Activated B cell treated with CpG ODN at 0.5 μM for 24 hours (primary cell): ENCODE measurements around the gene SLC24A5. TPM values are rescaled to one million over a fixed set of nuclear protein-coding genes. Genes with fewer than 3 reads are reported as not detected.

Experiments
- ATAC-seq: fragments of 200-7000 bp; cut with Tn5 transposase; one replicate; pipeline ENCODE4 v1.10.0; 2021; ENCODE audit warnings: low read depth, mild to moderate bottlenecking, moderate library complexity
- CTCF ChIA-PET: fragments of 350-600 bp; sonication (Branson Sonifier 250); formaldehyde crosslinking; loops from one replicate; lab custom pipeline; 2021; ENCODE audit warnings: antibody characterized with exemption; lab: Charles Lee
- POLR2A ChIA-PET: fragments of 350-600 bp; sonication (Branson Sonifier 250); formaldehyde crosslinking; loops from one replicate; lab custom pipeline; 2021; ENCODE audit warnings: antibody characterized with exemption; lab: Charles Lee
- DNase-seq: peaks from one replicate; pipeline ENCODE4 v3.0.0; 2022
- H3K27ac Mint-ChIP-seq: one replicate; pipeline ENCODE4 v1.8.0; 2020; ENCODE audit warnings: mixed read lengths
- H3K27me3 Mint-ChIP-seq: one replicate; pipeline ENCODE4 v1.8.0; 2021; ENCODE audit warnings: mixed read lengths
- H3K36me3 Mint-ChIP-seq: one replicate; pipeline ENCODE4 v1.8.0; 2021; ENCODE audit warnings: low read depth, mixed read lengths
- H3K4me1 Mint-ChIP-seq: one replicate; pipeline ENCODE4 v1.8.0; 2021; ENCODE audit warnings: mixed read lengths
- H3K4me3 Mint-ChIP-seq: one replicate; pipeline ENCODE4 v1.8.0; 2020; ENCODE audit warnings: mild to moderate bottlenecking, mixed read lengths
- H3K9me3 Mint-ChIP-seq: one replicate; pipeline ENCODE4 v1.8.0; 2020; ENCODE audit warnings: mixed read lengths
- CTCF ChIP-seq: fragments of 200-600 bp; IDR thresholded peaks from one replicate; pipeline ENCODE4 v1.8.0; 2022; ENCODE audit warnings: antibody characterized with exemption, mild to moderate bottlenecking
- intact Hi-C: fragments of 100-400 bp; cut with micrococcal nuclease; formaldehyde crosslinking; loops from one replicate; pipeline ENCODE4 v1.15.1; 2024
- total RNA-seq: library from RNA; stranded (reverse); gene quantifications from 2 replicates; pipeline ENCODE4 v1.2.3, GENCODE V29; 2022

SLC24A5 gene
- total RNA-seq, 1 donor from 2014 or later = not detected

DNA sequence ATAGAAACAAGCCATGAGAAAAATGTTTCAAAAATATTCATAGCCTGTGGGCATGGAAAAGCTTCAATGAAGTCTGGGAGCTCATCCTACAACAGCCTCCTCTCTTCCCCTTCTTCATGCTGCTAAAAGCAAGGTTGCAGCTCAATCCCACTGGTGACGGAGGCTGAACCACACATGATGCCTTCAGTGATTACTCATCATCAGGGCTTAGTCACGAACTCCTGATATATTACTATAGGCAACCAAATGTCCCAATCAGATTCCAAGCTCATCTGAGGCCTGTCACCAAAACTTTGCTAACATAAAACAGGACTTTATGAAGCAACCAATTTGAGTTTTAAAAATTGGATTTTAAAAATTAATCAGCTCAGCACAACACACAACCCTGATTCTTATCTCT, 24.0 kb upstream of the SLC24A5 start:
- Mint-ChIP-seq H3K27me3 (peaks cover 3% of the 10 kb centered on the region), H3K27ac (no peak overlapping the region)
- intact Hi-C loops = no loop called here

DNA sequence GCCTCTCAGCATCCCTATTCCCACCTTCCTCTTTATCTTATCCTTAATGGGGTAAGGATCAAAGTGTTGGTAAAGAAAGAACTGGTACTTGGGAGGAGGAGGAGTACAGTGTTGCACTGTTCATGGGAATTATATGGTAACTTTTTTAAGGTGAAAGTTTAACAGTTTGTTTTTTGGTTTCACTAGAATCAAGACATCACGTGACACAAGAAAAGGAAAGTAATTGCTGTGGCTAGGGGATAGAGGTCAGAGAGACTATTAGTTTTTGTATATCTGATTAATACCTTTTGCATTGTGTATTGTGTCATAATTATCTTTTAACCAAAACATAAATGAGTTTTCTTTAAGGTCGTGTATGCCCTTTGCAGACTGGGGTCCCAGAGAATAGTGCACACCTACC, 23.5 kb upstream of the SLC24A5 start:
- POLR2A ChIA-PET = no interaction called here
- ATAC-seq = no peak
- peaks cover 3% of the 10 kb centered on the region for H3K27me3 Mint-ChIP-seq

More for the DNA sequence above, 24.0 kb upstream of the SLC24A5 start:
- no peak for TF ChIP-seq CTCF
- POLR2A ChIA-PET = no interaction called here
- H3K4me1 Mint-ChIP-seq = no peaks in the 10 kb centered on the region
- ATAC-seq = no peak
- no peaks in the 10 kb centered on the region for H3K9me3 Mint-ChIP-seq
- H3K4me3 Mint-ChIP-seq = no peak overlapping the region
- CTCF ChIA-PET = no interaction called here
- no peaks in the 10 kb centered on the region for H3K36me3 Mint-ChIP-seq
- DNase-seq = no peak

DNA sequence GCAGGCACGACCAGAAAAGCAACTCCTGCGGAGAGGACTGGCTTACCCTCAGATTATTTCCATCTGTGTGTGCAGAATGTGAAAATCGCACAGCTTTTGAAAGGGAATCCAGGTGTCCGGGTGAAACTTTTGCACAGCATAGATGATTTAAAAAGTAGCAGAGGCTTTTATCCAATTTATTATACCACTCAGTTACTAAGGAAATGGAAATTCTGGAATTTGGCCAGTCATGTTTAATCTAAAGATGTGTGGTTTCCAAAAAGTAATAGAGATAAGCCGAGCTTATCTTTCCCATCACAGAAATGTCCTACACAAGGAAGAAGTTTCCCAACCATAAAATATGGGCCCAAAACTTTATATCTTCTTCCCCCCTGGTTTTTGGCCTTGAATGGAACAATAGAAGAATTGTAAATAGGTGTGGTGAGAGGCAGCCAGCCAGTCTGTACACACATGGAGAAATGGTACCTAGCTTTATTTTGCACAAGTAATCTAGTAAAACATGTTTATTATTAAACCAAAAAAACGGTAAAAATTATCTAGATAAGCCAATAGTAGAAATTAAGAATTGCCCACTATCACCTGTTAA, 19.3 kb upstream of the SLC24A5 start:
- ATAC-seq (no peak), DNase-seq (no peak)
- ChIA-PET POLR2A (no interaction called here), CTCF (no interaction called here)
- Mint-ChIP-seq H3K27me3 (peaks cover 9% of the 10 kb centered on the region), H3K4me3 (no peak overlapping the region), H3K4me1 (no peaks in the 10 kb centered on the region), H3K27ac (no peak overlapping the region), H3K36me3 (no peaks in the 10 kb centered on the region), H3K9me3 (no peaks in the 10 kb centered on the region)
- TF ChIP-seq CTCF = no peak
- intact Hi-C loops = no loop called here

More for the DNA sequence above, 23.5 kb upstream of the SLC24A5 start:
- intact Hi-C loops = no loop called here
- no peaks in the 10 kb centered on the region for H3K36me3 Mint-ChIP-seq
- H3K9me3 Mint-ChIP-seq = no peaks in the 10 kb centered on the region
- TF ChIP-seq CTCF = no peak
- no peak for DNase-seq
- H3K27ac Mint-ChIP-seq = no peak overlapping the region
- CTCF ChIA-PET = no interaction called here
- H3K4me3 Mint-ChIP-seq = no peak overlapping the region
- H3K4me1 Mint-ChIP-seq = no peaks in the 10 kb centered on the region

DNA sequence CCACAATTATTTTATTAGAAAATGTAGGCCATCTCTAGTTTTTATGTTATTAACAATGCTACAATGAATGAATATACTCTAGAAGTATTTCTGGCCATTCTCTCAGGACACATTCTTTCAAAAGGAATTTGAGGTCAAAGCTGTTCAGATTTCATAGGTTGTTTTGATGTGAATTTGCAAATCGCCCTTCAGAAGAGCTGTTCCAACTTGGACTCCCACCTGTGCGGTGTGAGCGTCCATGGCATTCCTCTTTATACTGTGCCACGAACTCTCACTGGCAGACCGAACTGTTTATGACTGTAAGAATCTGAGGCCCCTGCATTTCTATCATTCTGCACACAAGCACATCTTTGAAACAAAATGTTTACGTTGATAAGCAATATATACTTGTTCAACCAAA, 18.6 kb upstream of the SLC24A5 start:
- TF ChIP-seq CTCF = no peak
- POLR2A ChIA-PET = no interaction called here
- CTCF ChIA-PET = no interaction called here
- H3K27me3 Mint-ChIP-seq = peaks cover 11% of the 10 kb centered on the region
- no peak overlapping the region for H3K27ac Mint-ChIP-seq
- no peaks in the 10 kb centered on the region for H3K4me1 Mint-ChIP-seq
- H3K9me3 Mint-ChIP-seq = no peaks in the 10 kb centered on the region
- intact Hi-C loops = no loop called here
- no peak for ATAC-seq
- no peaks in the 10 kb centered on the region for H3K36me3 Mint-ChIP-seq
- DNase-seq = no peak
- H3K4me3 Mint-ChIP-seq = no peak overlapping the region

DNA sequence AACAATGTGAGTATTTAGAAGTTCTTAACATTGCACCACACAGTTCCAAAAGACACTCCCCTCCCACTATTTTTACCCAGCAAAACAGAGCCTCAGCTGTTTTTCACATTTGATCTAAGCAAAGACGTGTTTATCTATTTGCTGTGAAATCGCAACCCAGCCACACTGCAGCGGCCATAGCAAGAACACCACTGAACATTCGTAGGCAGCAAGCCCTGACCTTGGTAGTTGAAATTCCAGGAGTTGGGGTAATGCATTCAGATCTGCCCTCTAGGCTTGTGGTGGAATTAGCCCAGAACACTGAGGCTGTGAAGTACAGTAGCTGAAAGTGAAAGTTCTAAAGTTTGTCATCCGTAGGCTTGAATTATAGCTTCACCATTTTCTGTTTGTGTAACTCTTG, 17.1 kb upstream of the SLC24A5 start:
- Mint-ChIP-seq H3K36me3 (no peaks in the 10 kb centered on the region), H3K27ac (no peak overlapping the region), H3K4me1 (no peaks in the 10 kb centered on the region), H3K27me3 (peaks cover 11% of the 10 kb centered on the region), H3K4me3 (no peak overlapping the region), H3K9me3 (no peaks in the 10 kb centered on the region)
- DNase-seq (no peak), ATAC-seq (no peak)
- intact Hi-C loops = no loop called here
- no peak for TF ChIP-seq CTCF
- ChIA-PET POLR2A (no interaction called here), CTCF (no interaction called here)
